Measurements from ENCODE around the gene IGLL1.

IGLL1 gene

DNA sequence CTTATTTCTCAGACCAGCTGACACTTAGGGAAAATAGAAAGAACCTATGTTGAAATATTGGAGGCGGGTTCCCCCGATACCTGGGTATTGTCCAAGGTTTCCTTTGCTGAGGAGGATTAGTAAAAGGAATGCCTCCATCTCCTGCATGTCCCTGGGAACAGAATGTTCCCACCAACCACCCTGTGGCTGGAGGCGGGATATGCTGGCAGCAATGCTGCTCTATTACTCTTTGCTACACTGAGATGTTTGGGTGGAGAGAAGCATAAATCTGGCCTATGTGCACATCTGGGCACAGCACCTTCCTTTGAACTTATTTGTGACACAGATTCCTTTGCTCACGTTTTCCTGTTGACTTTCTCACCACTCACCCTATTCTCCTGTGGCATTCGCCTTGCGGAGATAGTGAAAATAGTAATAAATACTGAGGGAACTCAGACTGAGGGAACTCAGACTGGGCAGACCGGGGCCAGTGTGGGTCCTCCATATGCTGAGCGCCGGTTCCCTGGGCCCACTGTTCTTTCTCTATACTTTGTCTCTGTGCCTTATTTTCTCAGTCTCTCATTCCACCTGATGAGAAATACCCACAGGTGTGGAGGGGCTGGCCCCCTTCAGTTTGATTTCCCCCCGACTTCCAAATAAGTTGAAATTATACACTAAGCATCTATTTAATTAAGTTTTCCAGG lies 32.1 kb downstream of the IGLL1 start:
- TF ChIP-seq TCF12 (IDR thresholded peaks at IDR 0.05; ENCODE audit: low read depth) = no peak
- TF ChIP-seq TAF1 (IDR thresholded peaks at IDR 0.05; ENCODE audit: low read depth) = no peak
- TF ChIP-seq, protein P1, sequence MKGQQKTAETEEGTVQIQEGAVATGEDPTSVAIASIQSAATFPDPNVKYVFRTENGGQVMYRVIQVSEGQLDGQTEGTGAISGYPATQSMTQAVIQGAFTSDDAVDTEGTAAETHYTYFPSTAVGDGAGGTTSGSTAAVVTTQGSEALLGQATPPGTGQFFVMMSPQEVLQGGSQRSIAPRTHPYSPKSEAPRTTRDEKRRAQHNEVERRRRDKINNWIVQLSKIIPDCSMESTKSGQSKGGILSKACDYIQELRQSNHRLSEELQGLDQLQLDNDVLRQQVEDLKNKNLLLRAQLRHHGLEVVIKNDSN (IDR thresholded peaks at IDR 0.05) = no peak
- TF ChIP-seq RAD21 (IDR thresholded peaks at IDR 0.05; ENCODE audit: low read depth) = no peak
- TF ChIP-seq CEBPB (IDR thresholded peaks at IDR 0.05) = no peak
- TF ChIP-seq CREB1 (IDR thresholded peaks at IDR 0.05; ENCODE audit: low read depth) = no peak
- TF ChIP-seq EP300 (IDR thresholded peaks at IDR 0.05; ENCODE audit: borderline replicate concordance) = no peak
- TF ChIP-seq, protein P2, sequence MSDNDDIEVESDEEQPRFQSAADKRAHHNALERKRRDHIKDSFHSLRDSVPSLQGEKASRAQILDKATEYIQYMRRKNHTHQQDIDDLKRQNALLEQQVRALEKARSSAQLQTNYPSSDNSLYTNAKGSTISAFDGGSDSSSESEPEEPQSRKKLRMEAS (IDR thresholded peaks at IDR 0.05) = no peak
- TF ChIP-seq NFIC (IDR thresholded peaks at IDR 0.05) = no peak
- TF ChIP-seq, protein P3, sequence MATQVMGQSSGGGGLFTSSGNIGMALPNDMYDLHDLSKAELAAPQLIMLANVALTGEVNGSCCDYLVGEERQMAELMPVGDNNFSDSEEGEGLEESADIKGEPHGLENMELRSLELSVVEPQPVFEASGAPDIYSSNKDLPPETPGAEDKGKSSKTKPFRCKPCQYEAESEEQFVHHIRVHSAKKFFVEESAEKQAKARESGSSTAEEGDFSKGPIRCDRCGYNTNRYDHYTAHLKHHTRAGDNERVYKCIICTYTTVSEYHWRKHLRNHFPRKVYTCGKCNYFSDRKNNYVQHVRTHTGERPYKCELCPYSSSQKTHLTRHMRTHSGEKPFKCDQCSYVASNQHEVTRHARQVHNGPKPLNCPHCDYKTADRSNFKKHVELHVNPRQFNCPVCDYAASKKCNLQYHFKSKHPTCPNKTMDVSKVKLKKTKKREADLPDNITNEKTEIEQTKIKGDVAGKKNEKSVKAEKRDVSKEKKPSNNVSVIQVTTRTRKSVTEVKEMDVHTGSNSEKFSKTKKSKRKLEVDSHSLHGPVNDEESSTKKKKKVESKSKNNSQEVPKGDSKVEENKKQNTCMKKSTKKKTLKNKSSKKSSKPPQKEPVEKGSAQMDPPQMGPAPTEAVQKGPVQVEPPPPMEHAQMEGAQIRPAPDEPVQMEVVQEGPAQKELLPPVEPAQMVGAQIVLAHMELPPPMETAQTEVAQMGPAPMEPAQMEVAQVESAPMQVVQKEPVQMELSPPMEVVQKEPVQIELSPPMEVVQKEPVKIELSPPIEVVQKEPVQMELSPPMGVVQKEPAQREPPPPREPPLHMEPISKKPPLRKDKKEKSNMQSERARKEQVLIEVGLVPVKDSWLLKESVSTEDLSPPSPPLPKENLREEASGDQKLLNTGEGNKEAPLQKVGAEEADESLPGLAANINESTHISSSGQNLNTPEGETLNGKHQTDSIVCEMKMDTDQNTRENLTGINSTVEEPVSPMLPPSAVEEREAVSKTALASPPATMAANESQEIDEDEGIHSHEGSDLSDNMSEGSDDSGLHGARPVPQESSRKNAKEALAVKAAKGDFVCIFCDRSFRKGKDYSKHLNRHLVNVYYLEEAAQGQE (IDR thresholded peaks at IDR 0.05; ENCODE audit: low read depth) = no peak
- no peak for TF ChIP-seq EGR1 (IDR thresholded peaks at IDR 0.05)
- no peak for TF ChIP-seq FOXM1 (IDR thresholded peaks at IDR 0.05; ENCODE audit: borderline replicate concordance, low read depth)
- no peak for TF ChIP-seq ZBTB7A (IDR thresholded peaks at IDR 0.05; ENCODE audit: low read depth)
- no peak for TF ChIP-seq TEAD4 (IDR thresholded peaks at IDR 0.05)

DNA sequence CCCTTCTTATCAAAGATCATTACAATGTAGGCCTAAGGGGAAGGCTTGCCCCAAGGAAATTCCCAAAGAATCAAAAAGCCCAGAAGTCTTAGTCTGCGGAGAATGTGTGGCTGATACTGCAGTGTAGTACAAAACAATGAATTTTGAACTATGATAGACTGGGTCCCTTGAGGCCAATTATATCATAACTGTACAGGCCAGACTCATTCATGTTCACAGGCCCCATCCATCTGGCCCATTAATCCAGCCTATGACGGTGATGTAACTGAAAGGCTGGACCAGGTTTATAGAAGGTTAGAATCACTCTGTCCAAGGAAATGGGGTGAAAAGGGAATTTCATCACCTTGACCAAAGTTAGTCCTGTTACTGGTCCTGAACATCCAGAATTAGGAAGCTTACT lies 35.2 kb downstream of the IGLL1 start:
- TF ChIP-seq TAF1 (IDR thresholded peaks at IDR 0.05; ENCODE audit: low read depth) (no peak), YY1 (IDR thresholded peaks at IDR 0.05; ENCODE audit: low read depth) (no peak), NFIC (IDR thresholded peaks at IDR 0.05) (no peak), ZBTB7A (IDR thresholded peaks at IDR 0.05; ENCODE audit: low read depth) (no peak), FOXM1 (IDR thresholded peaks at IDR 0.05; ENCODE audit: borderline replicate concordance, low read depth) (no peak), TEAD4 (IDR thresholded peaks at IDR 0.05) (no peak), TCF12 (IDR thresholded peaks at IDR 0.05; ENCODE audit: low read depth) (no peak), EP300 (IDR thresholded peaks at IDR 0.05; ENCODE audit: borderline replicate concordance) (no peak)
- TF ChIP-seq, protein P1 (IDR thresholded peaks at IDR 0.05) = no peak

DNA sequence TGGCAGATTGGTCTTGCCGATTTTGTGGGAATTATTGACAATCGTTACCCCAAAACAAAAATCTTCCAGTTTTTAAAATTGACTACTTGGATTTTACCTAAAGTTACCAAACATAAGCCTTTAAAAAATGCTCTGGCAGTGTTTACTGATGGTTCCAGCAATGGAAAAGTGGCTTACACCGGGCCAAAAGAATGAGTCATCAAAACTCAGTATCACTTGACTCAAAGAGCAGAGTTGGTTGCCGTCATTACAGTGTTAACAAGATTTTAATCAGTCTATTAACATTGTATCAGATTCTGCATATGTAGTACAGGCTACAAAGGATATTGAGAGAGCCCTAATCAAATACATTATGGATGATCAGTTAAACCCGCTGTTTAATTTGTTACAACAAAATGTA lies 37.2 kb downstream of the IGLL1 start:
- TF ChIP-seq CEBPB (IDR thresholded peaks at IDR 0.05) (no peak), FOXM1 (IDR thresholded peaks at IDR 0.05; ENCODE audit: borderline replicate concordance, low read depth) (no peak), CREB1 (IDR thresholded peaks at IDR 0.05; ENCODE audit: low read depth) (no peak), TAF1 (IDR thresholded peaks at IDR 0.05; ENCODE audit: low read depth) (no peak)
- TF ChIP-seq, protein P3 (IDR thresholded peaks at IDR 0.05; ENCODE audit: low read depth) = no peak
- TF ChIP-seq, protein P2 (IDR thresholded peaks at IDR 0.05) = no peak

DNA sequence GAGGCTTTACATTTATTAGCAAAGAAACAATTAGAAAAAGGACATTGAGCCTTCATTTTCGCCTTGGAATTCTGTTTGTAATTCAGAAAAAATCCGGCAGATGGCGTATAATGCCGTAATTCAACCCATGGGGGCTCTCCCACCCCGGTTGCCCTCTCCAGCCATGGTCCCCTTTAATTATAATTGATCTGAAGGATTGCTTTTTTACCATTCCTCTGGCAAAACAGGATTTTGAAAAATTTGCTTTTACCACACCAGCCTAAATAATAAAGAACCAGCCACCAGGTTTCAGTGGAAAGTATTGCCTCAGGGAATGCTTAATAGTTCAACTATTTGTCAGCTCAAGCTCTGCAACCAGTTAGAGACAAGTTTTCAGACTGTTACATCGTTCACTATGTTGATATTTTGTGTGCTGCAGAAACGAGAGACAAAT lies 38.2 kb downstream of the IGLL1 start:
- peak; percentile 62 for TF ChIP-seq RAD21 (IDR thresholded peaks at IDR 0.05; ENCODE audit: low read depth)

DNA sequence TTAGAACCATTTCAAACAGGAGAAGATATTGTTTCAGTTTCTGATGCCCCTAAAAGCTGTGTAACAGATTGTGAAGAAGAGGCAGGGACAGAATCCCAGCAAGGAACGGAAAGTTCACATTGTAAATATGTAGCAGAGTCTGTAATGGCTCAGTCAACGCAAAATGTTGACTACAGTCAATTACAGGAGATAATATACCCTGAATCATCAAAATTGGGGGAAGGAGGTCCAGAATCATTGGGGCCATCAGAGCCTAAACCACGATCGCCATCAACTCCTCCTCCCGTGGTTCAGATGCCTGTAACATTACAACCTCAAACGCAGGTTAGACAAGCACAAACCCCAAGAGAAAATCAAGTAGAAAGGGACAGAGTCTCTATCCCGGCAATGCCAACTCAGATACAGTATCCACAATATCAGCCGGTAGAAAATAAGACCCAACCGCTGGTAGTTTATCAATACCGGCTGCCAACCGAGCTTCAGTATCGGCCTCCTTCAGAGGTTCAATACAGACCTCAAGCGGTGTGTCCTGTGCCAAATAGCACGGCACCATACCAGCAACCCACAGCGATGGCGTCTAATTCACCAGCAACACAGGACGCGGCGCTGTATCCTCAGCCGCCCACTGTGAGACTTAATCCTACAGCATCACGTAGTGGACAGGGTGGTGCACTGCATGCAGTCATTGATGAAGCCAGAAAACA lies 40.8 kb downstream of the IGLL1 start:
- TF ChIP-seq TAF1 (IDR thresholded peaks at IDR 0.05; ENCODE audit: low read depth) (no peak), YY1 (IDR thresholded peaks at IDR 0.05; ENCODE audit: low read depth) (peak; percentile 59), TCF12 (IDR thresholded peaks at IDR 0.05; ENCODE audit: low read depth) (no peak), CEBPB (IDR thresholded peaks at IDR 0.05) (no peak), RAD21 (IDR thresholded peaks at IDR 0.05; ENCODE audit: low read depth) (peak; percentile 97), FOXM1 (IDR thresholded peaks at IDR 0.05; ENCODE audit: borderline replicate concordance, low read depth) (no peak), EP300 (IDR thresholded peaks at IDR 0.05; ENCODE audit: borderline replicate concordance) (no peak), EGR1 (IDR thresholded peaks at IDR 0.05) (no peak), TEAD4 (IDR thresholded peaks at IDR 0.05) (no peak), CREB1 (IDR thresholded peaks at IDR 0.05; ENCODE audit: low read depth) (no peak)
- TF ChIP-seq, protein P3 (IDR thresholded peaks at IDR 0.05; ENCODE audit: low read depth) = no peak
- TF ChIP-seq, protein P2 (IDR thresholded peaks at IDR 0.05) = no peak

All from Ishikawa (cell line).